ENCODE measurements around the gene ARL15. TPM values are rescaled to one million over a fixed set of nuclear protein-coding genes. Genes with fewer than 3 reads are reported as not detected.

The ARL15 gene
- total RNA-seq = 29.4 and 41.9 TPM in 2 replicates

GRCh38 chr5:54310433-54311175 is at the start of gene ARL15:
Gene ARL15 (minus strand): TSS chr5:54310573.

Small RNAs within 50 kb of the gene (small RNA-seq; reads per million reads assigned to genes)
- gene AC008873.1 (not detected), gene MIR4459 (not detected), gene MIR581 (0.58 reads per million, percentile 34 among the genes with 10 or more reads in this experiment), gene RNU6-272P (not detected)

Other genes starting within 250 kb of the ARL15 start
- not detected in 2 replicates for gene HSPB3, start 145.1 kb upstream of the ARL15 start, total RNA-seq
- gene SNX18, start 207.2 kb upstream of the ARL15 start, total RNA-seq = 15.7 and 21.6 TPM in 2 replicates